Measurements from ENCODE around the gene ZNHIT3. TPM values are rescaled to one million over a fixed set of nuclear protein-coding genes. Genes with fewer than 3 reads are reported as not detected.

The ZNHIT3 gene
- total and polyA plus RNA-seq, 2 of the 13 experiments (the other 11 are each of a cell fraction or from before 2014, with no cell fraction given): 66.6 to 77.4 TPM

DNA sequence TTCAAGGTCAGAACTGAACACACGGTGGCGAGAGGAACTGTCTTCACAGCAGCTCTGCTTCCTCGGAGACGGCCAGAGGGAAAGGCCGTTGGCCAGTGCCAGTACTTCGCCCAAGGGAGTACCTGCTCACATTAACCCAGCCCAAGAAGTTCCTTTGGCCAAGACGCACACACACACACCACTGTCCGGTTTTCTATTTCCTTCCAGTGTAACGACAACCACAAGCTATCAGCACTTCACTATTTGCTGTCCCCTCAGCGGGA, 57.5 kb downstream of the ZNHIT3 start:
- no peak for ATAC-seq
- peak overlapping the region; percentile 95 for H3K4me2 ChIP-seq (ENCODE audit: low read depth, low read length)
- DNase-seq (ENCODE audit: low spot score): peak; percentile 14
- peaks cover 31% of the 10 kb centered on the region for H4K20me1 ChIP-seq (ENCODE audit: insufficient read depth, low read length)
- ChIA-PET POLR2A (interaction anchor here (0.7 to 4.2 kb wide), 4 partner anchors 9 to 130 kb away, joined by 3 to 107 read pairs (median 48); partner anchors contain the start of genes DHRS11, MRM1, MYO19 and PIGW), CTCF (ENCODE audit: low intra/inter-chr PET ratio, low total read pairs) (no interaction called here)
- intact Hi-C loops (cut with micrococcal nuclease; ENCODE audit: unreplicated experiment) (loop anchor here (5.0 kb wide), 1 partner anchor 57 kb away; the partner anchor contains the start of gene ZNHIT3), in situ Hi-C loops (cut with HindIII; ENCODE audit: extremely low pct_ligation_motif_present, low pct_unique_long_range_greater_than_20kb) (no loop called here)
- H3K4me3 ChIP-seq (replicated peaks in 1 of 3; ENCODE audit: insufficient read depth in 1 of 3, low read depth in 2 of 3, low read length in 3 of 3): peak overlapping the region; percentile 88 to 100 (median 93)
- no peaks in the 10 kb centered on the region for H3K9me3 ChIP-seq (ENCODE audit: low read length)
- H3K79me2 ChIP-seq (ENCODE audit: insufficient read depth, low read length): peaks cover 42% of the 10 kb centered on the region
- WGBS (ENCODE audit: low lambda C conversion rate): 3% methylated on average over 7 of the region's 10 CpGs
- no peak for FAIRE-seq
- no TSS peak for BruUV-seq (replicated peaks)
- H3K4me1 ChIP-seq (ENCODE audit: insufficient read depth, low read length): peaks cover 33% of the 10 kb centered on the region
- H3K27me3 ChIP-seq (ENCODE audit: control insufficient read depth in 1 of 2, insufficient read depth in 2 of 2, low read length in 2 of 2): peaks cover 0 to 5% of the 10 kb centered on the region in 2 experiments; a peak in 1 of 5 replicates
- H2AFZ ChIP-seq (ENCODE audit: low read length): no peak overlapping the region
- H3K27ac ChIP-seq (ENCODE audit: extremely low read length, insufficient read depth, low read length): peak overlapping the region; percentile 100
- H3K9ac ChIP-seq (ENCODE audit: insufficient read depth, low read depth, low read length): peak overlapping the region; percentile 100
- no peaks in the 10 kb centered on the region; a peak in 1 of 5 replicates for H3K36me3 ChIP-seq (replicated peaks in 1 of 2; ENCODE audit: control insufficient read depth in 1 of 2, insufficient read depth in 2 of 2, low read length in 2 of 2)
- TF ChIP-seq AGO2 (optimal IDR thresholded peaks at IDR 0.05; ENCODE audit: low read depth, low read length): no peak
- TF ChIP-seq HOXD1 (CRISPR knock-in tag; IDR thresholded peaks at IDR 0.05): 0 out of 2 replicates have a peak, but pooled peaks have one; percentile 3
- no peak for TF ChIP-seq ATF4 (CRISPR knock-in tag; IDR thresholded peaks at IDR 0.05)
- 0 out of 2 replicates have a peak, but pooled peaks have one; percentile 10 for TF ChIP-seq ZNF737 (CRISPR knock-in tag; IDR thresholded peaks at IDR 0.05; ENCODE audit: borderline replicate concordance)
- TF ChIP-seq, protein P1, sequence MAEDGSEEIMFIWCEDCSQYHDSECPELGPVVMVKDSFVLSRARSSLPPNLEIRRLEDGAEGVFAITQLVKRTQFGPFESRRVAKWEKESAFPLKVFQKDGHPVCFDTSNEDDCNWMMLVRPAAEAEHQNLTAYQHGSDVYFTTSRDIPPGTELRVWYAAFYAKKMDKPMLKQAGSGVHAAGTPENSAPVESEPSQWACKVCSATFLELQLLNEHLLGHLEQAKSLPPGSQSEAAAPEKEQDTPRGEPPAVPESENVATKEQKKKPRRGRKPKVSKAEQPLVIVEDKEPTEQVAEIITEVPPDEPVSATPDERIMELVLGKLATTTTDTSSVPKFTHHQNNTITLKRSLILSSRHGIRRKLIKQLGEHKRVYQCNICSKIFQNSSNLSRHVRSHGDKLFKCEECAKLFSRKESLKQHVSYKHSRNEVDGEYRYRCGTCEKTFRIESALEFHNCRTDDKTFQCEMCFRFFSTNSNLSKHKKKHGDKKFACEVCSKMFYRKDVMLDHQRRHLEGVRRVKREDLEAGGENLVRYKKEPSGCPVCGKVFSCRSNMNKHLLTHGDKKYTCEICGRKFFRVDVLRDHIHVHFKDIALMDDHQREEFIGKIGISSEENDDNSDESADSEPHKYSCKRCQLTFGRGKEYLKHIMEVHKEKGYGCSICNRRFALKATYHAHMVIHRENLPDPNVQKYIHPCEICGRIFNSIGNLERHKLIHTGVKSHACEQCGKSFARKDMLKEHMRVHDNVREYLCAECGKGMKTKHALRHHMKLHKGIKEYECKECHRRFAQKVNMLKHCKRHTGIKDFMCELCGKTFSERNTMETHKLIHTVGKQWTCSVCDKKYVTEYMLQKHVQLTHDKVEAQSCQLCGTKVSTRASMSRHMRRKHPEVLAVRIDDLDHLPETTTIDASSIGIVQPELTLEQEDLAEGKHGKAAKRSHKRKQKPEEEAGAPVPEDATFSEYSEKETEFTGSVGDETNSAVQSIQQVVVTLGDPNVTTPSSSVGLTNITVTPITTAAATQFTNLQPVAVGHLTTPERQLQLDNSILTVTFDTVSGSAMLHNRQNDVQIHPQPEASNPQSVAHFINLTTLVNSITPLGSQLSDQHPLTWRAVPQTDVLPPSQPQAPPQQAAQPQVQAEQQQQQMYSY (CRISPR knock-in tag; IDR thresholded peaks at IDR 0.05): peak; percentile 20; the same call in 1 of the 2 replicates
- TF ChIP-seq ZNF816 (CRISPR knock-in tag; IDR thresholded peaks at IDR 0.05; ENCODE audit: borderline replicate concordance): 0 out of 2 replicates have a peak, but pooled peaks have one; percentile 57
- TF ChIP-seq ZNF333 (CRISPR knock-in tag; IDR thresholded peaks at IDR 0.05; ENCODE audit: borderline replicate concordance): 0 out of 2 replicates have a peak, but pooled peaks have one; percentile 11
- 0 out of 2 replicates have a peak, but pooled peaks have one; percentile 10 for TF ChIP-seq KAT7 (CRISPR knock-in tag; IDR thresholded peaks at IDR 0.05; ENCODE audit: borderline replicate concordance)
- TF ChIP-seq, protein P2, sequence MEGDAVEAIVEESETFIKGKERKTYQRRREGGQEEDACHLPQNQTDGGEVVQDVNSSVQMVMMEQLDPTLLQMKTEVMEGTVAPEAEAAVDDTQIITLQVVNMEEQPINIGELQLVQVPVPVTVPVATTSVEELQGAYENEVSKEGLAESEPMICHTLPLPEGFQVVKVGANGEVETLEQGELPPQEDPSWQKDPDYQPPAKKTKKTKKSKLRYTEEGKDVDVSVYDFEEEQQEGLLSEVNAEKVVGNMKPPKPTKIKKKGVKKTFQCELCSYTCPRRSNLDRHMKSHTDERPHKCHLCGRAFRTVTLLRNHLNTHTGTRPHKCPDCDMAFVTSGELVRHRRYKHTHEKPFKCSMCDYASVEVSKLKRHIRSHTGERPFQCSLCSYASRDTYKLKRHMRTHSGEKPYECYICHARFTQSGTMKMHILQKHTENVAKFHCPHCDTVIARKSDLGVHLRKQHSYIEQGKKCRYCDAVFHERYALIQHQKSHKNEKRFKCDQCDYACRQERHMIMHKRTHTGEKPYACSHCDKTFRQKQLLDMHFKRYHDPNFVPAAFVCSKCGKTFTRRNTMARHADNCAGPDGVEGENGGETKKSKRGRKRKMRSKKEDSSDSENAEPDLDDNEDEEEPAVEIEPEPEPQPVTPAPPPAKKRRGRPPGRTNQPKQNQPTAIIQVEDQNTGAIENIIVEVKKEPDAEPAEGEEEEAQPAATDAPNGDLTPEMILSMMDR (CRISPR knock-in tag; IDR thresholded peaks at IDR 0.05): 0 out of 2 replicates have a peak, but pooled peaks have one; percentile 6
- TF ChIP-seq KDM2A (CRISPR knock-in tag; IDR thresholded peaks at IDR 0.05; ENCODE audit: borderline replicate concordance, low read depth): peak; percentile 17; the same call in 1 of the 2 replicates
- TF ChIP-seq ZNF670 (CRISPR knock-in tag; IDR thresholded peaks at IDR 0.05; ENCODE audit: borderline replicate concordance): 0 out of 2 replicates have a peak, but pooled peaks have one; percentile 29
- TF ChIP-seq, protein P3, sequence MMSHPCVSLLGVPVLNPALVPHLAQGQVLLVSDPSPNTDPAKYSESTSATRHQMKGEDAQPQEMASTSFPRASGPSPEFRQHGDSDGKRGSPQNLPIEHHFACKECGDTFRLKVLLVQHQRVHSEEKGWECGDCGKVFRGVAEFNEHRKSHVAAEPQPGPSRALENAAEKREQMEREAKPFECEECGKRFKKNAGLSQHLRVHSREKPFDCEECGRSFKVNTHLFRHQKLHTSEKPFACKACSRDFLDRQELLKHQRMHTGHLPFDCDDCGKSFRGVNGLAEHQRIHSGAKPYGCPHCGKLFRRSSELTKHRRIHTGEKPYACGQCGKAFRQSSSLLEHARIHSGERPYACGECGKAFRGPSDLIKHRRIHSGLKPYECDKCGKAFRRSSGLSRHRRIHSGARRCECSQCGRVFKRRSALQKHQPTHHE (CRISPR knock-in tag; IDR thresholded peaks at IDR 0.05; ENCODE audit: borderline replicate concordance): no peak
- TF ChIP-seq, protein P4, sequence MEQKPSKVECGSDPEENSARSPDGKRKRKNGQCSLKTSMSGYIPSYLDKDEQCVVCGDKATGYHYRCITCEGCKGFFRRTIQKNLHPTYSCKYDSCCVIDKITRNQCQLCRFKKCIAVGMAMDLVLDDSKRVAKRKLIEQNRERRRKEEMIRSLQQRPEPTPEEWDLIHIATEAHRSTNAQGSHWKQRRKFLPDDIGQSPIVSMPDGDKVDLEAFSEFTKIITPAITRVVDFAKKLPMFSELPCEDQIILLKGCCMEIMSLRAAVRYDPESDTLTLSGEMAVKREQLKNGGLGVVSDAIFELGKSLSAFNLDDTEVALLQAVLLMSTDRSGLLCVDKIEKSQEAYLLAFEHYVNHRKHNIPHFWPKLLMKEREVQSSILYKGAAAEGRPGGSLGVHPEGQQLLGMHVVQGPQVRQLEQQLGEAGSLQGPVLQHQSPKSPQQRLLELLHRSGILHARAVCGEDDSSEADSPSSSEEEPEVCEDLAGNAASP (CRISPR knock-in tag; IDR thresholded peaks at IDR 0.05; ENCODE audit: borderline replicate concordance): peak; percentile 3; the same call in 1 of the 2 replicates
- no peak for TF ChIP-seq SMARCC2 (IDR thresholded peaks at IDR 0.05)
